NCI-H1694 treated with DMSO at 0.1 percent for 48 hours (cell line): Measurements from ENCODE around the gene RPL15.
A peak's percentile ranks its signal among the peaks of the same experiment; 100 is the strongest.
"Not testable (repeated sequence)": the region's sequence is repeated elsewhere in the genome, so short reads cannot be mapped to it uniquely, and the experiment has no call there.

Experiments
- DNase-seq: peaks from one replicate; lab custom pipeline; 2025; lab: John Stamatoyannopoulos, UW

RPL15 gene

DNA sequence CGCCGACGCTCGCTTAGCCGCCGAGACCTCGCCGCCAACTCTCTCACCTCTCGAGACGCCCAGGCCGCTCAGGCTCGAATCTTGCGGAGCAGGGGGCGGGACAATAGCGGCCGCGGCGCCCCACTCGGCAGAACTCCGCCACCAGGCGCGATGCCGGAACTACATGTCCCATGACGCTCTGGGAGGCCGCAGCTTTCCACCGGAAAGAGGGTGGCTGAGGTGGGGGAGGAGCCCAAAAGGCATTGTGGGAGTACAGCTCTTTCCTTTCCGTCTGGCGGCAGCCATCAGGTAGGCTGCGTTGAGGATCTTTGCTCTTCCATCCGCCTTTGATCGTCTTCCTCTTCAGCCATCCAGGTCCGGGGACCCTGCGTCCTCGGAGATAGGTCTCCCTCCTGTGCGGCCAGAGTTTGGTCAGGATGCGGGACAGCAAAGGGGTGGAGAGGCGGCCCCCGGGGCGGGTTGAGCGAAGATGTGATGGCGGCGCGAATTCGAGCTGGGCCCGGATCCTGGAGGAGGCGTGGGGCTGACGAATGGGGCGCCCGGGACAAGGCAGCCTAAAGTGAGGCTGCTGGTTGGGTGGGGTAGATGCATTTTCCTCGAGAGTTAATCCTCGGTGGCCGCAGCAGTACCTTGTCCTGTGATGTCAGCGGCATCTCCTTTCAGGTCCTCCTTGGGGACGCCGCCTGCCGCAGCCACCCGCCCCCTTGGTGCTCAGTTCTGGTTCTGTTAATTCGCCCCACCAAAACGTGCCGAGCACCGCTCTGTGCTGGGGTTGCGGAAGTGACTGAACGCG is at the start of gene RPL15, which contains the start of gene NKIRAS1:
RPL15 (plus strand) TSS at position 247 of the 793 bp plus-strand sequence. CDS start 728 bp downstream, outside the sequence.
NKIRAS1 (minus strand) TSS at position 105 of the 793 bp plus-strand sequence. CDS start 6,086 bp downstream, outside the sequence.
- peak; percentile 81 for DNase-seq

DNA sequence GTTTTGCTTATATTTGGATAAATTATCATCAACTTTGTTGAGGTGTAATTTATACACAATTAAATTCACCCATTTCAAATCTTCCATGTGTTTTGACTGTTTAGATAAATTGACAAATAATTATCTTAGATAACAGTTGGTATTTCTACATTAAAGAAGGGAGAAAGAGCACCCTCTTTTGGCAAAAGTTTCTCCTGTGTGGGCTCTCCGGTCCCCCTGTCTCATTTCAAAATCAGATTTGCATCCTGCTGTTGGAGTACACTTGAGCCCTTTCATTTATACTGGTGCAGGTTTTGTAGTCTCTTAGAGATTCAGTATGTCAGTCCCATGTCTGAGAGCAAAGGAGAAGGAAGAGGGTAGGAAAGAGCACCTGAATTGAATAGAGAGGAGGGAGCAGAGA is 49.5 kb upstream of the RPL15 start:
- no peak for DNase-seq

DNA sequence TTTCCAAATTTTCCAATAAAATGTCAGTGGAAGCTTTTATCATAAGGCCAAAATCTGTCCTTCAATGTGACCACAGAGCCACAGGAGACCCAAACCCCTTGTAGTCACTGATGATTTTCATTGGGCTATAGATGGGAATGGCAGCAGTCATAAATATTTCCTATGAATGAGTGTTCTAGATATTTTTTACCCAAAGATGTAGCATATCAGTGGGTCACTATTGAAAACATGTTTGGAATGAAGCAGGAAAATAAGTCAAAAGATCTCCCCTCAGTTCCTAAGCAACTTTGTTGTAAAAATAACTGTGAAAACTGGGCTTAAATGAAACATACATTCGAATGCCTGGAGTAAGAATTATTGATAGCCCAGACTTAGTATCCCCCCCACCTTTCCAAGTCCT is 49.1 kb upstream of the RPL15 start:
- DNase-seq: no peak

DNA sequence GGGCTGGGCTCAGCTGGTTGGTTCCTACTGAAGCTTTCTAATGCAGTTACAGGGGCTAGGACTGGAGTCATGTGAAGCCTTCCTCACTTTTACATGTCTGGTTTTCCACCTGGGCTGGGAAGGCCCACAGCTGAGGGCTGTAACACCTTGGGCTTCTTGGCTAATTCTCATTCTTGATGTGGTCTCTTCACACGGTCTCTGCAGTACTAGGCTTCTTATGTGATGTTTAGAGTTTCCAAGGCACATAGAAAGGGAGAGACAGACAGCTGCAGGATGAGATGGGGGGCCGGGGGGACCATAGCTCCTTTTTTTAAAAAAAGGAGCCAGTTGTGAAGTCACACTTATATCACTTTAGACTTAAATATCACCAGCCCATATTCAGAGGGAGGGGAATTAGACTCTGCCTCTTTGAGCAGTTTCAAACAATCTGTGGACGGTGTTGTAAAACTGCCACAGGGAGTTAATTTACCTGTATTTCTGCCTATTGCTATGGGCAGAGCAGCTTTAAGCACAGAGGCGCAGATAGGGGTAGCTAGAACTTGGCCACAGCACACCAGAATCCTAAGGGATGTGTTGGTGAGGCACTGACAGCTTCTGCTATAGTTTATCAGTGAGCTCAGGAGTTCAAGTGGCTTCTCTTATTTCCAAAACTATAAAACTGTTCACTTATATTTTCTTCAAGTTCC is 46.8 kb upstream of the RPL15 start:
- no peak for DNase-seq

DNA sequence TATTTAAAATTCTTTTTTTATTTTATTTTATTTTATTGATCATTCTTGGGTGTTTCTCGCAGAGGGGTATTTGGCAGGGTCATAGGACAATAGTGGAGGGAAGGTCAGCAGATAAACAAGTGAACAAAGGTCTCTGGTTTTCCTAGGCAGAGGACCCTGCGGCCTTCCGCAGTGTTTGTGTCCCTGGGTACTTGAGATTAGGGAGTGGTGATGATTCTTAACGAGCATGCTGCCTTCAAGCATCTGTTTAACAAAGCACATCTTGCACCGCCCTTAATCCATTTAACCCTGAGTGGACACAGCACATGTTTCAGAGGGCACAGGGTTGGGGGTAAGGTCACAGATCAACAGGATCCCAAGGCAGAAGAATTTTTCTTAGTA is 46.3 kb upstream of the RPL15 start:
- DNase-seq: not testable (repeated sequence)

DNA sequence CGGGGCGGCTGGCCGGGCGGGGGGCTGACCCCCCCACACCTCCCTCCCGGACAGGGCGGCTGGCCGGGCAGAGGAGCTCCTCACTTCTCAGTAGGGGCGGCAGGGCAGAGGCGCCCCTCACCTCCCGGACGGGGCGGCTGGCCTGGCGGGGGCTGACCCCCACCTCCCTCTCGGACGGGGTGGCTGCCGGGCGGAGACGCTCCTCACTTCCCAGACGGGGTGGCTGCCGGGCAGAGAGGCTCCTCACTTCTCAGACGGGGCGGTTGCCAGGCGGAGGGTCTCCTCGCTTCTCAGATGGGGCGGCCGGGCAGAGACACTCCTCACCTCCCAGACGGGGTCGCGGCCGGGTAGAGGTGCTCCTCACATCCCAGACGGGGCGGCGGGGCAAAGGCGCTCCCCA is 45.6 kb upstream of the RPL15 start:
- DNase-seq: not testable (repeated sequence)

DNA sequence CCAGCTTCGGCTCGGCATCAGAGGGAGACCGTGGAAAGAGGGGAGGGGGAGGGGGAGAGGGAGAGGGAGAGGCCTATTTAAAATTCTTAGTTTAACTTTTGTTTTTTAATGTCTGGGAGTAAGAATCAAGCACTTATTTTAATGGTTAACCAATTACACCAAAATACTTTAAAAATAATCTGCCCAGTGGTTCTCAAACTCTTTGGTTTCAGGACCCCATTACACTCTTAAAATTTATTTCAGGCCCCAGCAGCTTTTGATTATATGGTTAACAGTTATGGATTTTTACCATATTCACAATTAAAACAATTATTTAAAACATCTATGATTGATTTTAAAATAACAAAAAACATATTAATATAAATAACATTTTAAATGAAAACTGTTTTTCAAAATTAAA is 44.6 kb upstream of the RPL15 start:
- DNase-seq: no peak

DNA sequence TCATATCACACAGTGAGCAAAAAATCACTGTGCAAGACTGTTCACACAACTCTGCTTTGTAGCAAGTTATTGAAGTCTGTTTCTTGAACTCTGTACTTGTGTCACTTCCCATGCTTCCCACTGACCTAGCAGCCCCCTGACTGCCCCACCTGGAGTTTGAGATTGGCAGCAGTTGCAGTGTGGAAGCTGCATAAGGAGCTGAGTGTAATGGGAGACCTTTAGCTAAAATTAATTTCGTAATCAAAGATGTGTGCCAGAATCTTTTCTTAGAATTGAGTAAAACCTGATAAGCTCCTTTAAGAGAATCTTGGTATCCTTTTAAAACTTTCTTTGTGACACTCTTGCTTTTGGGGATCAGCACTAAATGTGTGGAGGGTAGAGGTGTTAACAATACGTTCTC is 43.0 kb upstream of the RPL15 start:
- DNase-seq: no peak

DNA sequence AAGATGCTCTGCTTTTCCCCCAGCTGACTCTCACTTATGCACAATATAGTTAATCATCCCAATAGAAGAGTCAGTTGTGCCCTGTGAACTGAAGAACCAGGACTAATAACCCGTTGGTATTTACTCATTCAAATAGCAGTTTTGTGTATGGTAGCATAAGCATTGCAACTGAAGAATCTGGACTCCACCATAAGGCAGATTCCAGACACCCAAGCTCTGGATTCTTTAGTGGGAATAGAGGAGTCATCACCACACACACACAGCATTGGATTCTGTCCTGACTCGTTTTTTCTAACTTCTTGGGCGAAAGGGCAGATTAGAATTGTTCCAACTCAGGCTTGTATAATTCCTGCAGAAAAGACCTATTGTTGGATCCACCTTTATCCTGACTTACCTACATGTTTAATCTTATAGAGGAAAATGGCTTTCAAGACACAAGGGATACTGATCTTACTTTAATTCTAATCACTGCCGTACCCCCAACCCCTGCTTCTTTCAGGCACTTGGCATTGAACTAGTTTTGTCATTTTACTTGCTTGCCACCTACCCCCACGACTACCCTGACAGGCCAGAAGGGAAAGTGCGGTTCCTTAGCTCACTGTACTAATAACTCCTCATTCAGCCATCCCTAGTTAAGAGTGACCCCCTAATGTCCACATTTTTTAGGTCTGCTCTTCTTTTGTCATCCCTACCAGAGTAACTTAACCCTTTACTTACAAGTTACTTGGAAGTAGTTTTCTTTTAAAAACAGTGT is 42.4 kb upstream of the RPL15 start:
- DNase-seq: no peak

DNA sequence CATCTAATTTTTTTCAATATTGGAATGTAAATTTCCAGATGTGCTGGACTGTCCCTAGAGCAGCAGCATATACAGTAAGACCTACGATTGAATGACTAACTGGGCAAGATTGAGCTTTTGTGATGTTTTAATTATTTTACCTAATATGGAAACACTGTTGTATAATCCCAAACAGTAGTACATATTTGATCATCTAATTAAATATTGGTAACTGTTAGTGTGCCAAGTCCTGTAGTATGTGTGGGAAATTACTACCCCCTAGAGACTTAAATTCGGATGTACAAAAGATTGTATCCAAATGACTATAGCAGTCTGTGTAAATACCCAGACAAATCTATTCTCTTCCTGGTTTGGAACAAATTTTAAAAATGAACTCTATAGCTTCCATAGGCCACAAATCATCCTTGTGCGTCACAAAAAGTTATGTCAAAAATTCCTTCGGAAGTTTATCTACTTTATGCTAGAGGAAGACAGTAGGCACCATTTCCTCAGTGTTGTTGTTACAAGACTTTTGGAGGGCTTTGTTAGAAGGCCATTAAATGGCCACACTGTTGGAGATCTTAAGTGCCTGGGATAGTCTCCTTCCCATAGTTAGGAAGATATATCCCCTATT is 41.7 kb upstream of the RPL15 start:
- no peak for DNase-seq

DNA sequence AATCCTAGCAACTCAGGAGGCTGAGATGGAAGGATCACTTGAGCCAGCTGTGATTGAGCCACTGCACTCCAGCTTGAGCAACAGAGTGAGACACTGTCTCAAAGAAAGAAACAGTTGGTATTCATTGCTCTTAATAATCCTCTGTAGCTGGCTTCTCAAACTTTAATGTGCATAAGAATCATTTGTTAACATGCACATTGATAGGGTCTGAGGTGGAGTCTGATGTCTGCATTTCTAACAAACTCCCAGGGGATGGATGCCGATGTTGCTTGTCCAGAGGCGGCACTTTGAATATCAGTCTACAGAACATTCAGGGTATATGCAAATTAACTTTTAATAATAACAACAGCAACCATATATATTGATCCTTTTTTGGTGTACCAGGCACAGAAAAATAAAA is 40.0 kb upstream of the RPL15 start:
- no peak for DNase-seq

DNA sequence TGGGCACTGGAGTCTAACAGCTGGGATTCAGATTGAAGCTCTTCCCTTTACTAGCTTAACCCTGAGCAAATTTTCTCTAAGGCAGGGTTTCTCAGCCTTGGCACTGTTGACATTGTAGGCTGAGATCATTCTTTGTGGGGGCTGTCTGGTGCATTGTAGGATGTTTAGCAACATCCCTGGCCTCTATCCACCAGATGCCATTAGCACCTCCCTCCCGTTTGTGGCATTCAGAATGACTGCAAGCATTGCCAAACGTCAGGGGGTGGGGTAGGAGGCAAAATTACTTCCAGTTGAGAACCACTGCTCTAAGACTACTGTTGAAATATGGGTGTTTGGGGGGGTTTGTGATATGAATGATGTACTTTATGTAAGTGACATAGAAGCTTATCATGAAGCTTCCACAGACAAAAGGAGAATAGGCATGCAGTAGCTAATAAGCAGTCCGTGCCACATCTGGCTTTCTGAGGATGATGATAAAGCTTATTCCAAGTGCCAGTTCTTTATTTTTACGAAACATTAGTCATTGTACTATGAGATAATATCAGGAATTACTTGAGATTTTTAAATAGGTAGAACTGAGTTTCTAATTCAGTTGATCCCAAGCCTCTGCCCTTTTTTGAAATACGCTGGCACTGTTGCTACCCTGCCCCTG is 39.5 kb upstream of the RPL15 start:
- DNase-seq: no peak

DNA sequence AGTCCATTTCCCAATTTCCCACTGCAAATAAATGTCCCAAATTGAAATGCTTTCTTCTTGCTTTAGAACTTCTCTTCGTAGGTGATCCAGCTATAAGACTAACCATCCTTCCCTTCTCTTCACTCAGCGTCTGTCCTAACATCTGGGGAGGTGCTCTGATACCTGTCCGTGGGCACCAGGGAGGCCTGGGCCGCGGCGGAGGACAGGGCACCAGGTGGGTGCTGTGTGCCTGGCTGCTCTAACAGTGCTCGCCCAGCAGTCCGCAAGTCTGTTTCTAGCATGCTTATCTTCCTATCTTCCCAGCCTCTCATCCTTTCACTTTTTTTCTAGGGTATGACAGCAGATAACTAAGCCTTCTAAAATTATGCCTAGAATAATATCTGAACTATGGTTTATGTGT is 37.4 kb upstream of the RPL15 start:
- no peak for DNase-seq

DNA sequence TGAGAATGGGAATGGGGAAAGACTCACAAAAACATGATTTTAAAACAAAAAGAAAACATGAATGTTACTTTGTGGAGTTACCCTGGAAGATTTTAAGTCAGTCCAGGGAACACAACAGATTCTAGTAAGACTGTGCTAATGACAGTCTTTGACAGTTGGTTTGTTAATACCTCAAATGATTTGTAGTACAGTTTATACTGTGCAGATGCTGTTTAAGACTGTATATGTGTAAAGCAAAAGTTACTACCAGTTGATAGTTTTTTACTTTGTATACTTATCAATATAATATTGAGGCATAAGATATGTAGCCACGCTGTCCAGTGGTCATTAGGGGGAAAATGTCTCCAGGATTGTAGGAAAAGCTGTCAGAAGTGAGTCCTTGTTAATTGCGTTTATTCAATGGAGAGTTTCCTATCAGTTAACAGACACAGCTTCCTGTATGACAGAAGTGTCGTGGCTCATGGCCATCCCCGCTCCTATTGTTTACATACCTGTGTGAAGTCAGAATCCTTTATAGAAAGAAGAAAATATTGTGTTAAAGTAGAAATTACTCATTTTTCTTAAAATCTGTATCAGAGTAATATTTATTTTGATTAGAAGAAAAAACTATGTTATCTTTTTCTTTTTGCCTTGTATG is 36.1 kb upstream of the RPL15 start:
- no peak for DNase-seq

DNA sequence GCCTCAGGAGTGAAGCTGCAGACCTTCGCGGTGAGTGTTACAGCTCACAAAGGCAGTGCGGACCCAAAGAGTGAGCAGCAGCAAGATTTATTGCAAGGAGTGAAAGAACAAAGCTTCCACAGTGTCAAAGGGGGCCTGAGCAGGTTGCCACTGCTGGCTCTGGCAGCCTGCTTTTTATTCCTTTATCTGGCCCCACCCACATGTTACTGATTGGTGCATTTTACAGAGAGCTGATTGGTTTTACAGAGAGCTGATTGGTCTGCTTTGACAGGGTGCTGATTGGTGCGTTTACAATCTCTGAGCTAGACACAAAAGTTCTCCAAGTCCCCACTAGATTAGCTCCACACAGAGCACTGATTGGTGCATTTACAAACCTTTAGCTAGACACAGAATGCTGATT is 34.9 kb upstream of the RPL15 start:
- not testable (repeated sequence) for DNase-seq

DNA sequence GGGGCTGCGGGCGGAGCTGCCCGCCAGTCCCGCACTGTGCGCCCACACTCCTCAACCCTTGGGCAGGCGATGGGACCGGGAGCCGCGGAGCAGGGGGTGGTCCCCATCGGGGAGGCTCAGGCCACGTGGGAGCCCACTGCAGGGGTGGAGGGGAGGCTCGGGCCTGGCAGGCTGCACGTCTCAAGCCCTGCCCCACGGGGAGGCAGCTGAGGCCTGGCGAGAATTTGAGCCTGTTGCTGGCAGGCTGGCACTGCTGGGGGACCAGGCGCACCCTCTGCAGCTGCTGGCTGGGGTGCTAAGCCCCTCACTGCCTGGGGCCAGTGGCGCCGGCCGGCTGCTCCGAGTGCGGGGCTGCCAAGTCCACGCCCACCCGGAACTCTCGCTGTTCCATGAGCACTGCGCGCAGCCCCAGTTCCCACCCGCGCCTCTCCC is 34.4 kb upstream of the RPL15 start:
- no peak for DNase-seq

DNA sequence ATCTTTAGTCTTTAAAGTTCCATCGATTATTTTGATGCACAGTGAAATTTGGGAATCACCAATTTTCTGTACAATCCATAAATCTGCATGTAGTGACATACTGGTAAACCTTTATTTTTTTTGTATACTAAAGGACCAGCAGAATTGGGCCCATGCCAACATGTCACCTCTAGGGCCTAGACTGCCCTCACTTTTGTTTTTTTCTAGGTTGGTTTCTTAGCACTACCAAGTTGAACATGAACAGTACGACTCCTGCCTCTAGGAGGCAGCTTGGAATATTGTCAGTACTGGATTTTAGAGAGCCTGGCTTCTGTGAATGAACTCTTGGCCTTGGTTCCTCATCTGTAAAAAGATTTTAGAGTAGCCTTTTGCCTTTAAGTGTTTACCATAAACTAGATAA is 32.5 kb upstream of the RPL15 start:
- no peak for DNase-seq

DNA sequence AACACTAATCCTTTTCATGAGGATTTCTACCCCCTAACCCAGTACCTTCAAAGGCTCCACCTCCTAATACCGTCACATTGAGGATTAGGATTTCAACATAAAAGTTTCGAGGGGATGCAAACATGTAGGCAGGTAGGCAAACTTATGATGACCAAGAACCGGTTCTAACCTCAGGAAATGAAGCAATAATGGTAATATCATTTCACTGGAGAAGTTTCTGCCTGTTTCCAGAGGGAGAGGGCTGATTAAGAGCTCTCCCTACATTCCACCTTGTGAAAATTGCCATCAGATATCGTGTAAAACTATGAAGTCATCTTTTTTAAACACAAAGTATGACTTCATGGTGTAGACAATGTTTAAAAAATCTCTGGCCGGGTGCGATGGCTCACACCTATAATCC is 31.7 kb upstream of the RPL15 start:
- no peak for DNase-seq

DNA sequence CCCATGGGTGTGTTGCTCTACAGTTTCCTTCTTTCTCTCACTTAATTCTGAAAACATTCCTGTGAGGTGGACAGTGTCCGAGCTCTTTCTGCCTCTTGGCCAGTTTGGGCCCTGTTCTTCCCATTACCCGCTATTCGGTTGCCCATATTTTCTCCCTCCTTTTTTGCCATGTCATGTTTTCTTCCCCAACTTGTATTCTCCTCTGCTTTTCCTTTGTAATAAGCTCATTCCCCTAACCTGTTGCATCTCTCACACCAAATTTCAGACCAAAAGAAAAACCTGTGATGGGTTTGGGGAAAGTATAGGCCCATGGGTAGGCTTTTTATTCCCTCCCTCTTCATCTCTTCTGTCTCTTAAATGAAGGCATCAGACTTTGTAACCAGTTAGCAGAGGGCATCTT is 30.6 kb upstream of the RPL15 start:
- no peak for DNase-seq

DNA sequence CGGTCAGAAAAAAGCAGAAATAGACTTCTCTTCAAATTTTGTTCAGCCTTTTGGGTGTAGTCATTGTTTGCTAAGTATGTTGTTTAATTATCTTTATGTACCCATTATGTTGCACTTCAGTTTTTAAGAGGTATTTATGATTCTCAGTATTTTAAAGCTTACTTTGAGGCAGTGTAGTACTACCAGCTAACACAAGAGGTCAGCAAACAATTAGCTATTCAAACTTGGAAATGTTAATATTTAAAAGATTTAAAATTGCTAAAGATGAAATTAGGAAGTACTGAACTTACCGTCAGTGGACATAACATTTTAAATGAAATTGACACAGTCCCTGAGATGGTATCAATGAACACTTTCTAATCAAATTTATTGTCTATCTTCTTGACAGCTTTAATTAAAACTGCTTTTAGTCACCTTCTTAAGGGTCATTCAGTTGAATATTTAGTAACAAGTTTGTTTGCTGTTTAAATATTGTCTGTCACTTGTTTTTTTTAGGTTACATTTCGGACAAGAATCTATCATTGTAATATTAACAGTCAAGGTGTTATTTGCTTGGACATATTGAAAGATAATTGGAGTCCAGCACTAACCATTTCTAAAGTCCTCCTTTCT is 28.2 kb upstream of the RPL15 start:
- DNase-seq: peak; percentile 4

DNA sequence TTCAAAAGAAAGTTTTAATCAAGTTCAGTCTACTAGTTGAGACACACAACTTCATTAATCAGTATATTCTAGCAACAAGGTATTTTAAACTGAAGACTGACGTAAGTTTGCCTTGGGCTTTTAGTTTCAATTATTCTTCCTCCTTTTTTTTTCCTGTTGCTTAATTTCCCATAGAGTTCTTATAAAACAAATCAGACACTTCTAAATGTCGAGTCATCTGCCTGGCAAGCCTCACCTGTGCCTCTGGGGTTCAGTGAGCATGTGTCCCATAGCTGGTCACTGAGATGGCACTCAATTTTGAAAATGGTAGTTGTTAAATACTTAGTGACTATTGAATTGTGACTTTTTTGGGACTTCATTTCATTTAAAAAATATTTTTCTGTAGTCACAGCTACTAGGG is 27.5 kb upstream of the RPL15 start:
- DNase-seq: no peak
